IMR-90 (cell line): ENCODE results near the gene GSPT1.

Experiments used
- BHLHE40 ChIP-seq: fragments of 150-350 bp; IDR thresholded peaks from 2 replicates; pipeline ENCODE4 v1.6.1; 2016; ENCODE audit warnings: mild to moderate bottlenecking, low read depth, low read length
- CEBPB ChIP-seq: IDR thresholded peaks from 2 replicates; pipeline ENCODE4 v1.6.1; 2012; ENCODE audit warnings: low read depth, low read length, improper control_type of control experiment
- FOS ChIP-seq: fragments of 150-350 bp; IDR thresholded peaks from 2 replicates; pipeline ENCODE4 v1.6.1; 2016; ENCODE audit warnings: low read depth, low read length
- MAZ ChIP-seq: IDR thresholded peaks from 2 replicates; pipeline ENCODE4 v1.6.1; 2012; ENCODE audit warnings: low read depth, mild to moderate bottlenecking, low read length, improper control_type of control experiment, moderate library complexity, borderline replicate concordance
- MXI1 ChIP-seq: IDR thresholded peaks from 2 replicates; pipeline ENCODE4 v1.6.1; 2012; ENCODE audit warnings: low read depth, mild to moderate bottlenecking, low read length, moderate library complexity, borderline replicate concordance
- NFE2L2 ChIP-seq: fragments of 150-350 bp; IDR thresholded peaks from 2 replicates; pipeline ENCODE4 v1.6.1; 2016; ENCODE audit warnings: low read depth, mild to moderate bottlenecking, low read length
- POLR2A ChIP-seq: IDR thresholded peaks from 2 replicates; pipeline ENCODE4 v1.6.1; 2012; ENCODE audit warnings: mild to moderate bottlenecking, low read depth, low read length
- RAD21 ChIP-seq: IDR thresholded peaks from 2 replicates; pipeline ENCODE4 v1.6.1; 2012; ENCODE audit warnings: low read length, improper control_type of control experiment
- RCOR1 ChIP-seq: IDR thresholded peaks from 2 replicates; pipeline ENCODE4 v1.6.1; 2012; ENCODE audit warnings: mild to moderate bottlenecking, low read length, improper control_type of control experiment; ENCODE audit not compliant: insufficient replicate concordance
- RFX5 ChIP-seq: IDR thresholded peaks from 2 replicates; pipeline ENCODE4 v1.8.0; 2012; ENCODE audit warnings: low read depth, mild to moderate bottlenecking, low read length, moderate library complexity
- TF ChIP-seq, protein P1 (sequence below): conservative IDR thresholded peaks from 2 replicates; pipeline ENCODE4 v1.5.1; 2012; ENCODE audit warnings: mild to moderate bottlenecking, low read depth, low read length, improper control_type of control experiment
- TF ChIP-seq, protein P2 (sequence below): fragments of 150-350 bp; IDR thresholded peaks from 2 replicates; pipeline ENCODE4 v1.6.1; 2017; ENCODE audit warnings: mild to moderate bottlenecking, antibody characterized with exemption, low read length, low read depth

DNA sequence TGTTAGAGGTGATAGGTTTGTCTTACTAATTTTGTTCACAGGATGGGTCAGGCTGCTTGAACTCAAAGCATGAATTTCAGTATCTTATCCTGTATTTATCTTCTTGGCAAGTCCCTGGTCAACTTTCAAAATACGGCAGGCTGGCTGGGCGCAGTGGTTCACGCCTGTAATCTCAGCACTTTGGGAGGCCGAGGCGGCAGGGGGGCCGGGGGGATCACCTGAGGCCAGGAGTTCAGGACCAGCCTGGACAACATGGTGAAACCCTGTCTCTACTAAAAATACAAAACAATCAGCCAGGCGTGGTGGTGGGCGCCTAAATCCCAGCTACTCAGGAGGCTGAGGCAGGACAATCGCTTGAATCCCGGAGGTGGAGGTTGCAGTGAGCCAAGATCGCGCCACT, 39.5 kb downstream of the GSPT1 start:
- TF ChIP-seq, protein P1, sequence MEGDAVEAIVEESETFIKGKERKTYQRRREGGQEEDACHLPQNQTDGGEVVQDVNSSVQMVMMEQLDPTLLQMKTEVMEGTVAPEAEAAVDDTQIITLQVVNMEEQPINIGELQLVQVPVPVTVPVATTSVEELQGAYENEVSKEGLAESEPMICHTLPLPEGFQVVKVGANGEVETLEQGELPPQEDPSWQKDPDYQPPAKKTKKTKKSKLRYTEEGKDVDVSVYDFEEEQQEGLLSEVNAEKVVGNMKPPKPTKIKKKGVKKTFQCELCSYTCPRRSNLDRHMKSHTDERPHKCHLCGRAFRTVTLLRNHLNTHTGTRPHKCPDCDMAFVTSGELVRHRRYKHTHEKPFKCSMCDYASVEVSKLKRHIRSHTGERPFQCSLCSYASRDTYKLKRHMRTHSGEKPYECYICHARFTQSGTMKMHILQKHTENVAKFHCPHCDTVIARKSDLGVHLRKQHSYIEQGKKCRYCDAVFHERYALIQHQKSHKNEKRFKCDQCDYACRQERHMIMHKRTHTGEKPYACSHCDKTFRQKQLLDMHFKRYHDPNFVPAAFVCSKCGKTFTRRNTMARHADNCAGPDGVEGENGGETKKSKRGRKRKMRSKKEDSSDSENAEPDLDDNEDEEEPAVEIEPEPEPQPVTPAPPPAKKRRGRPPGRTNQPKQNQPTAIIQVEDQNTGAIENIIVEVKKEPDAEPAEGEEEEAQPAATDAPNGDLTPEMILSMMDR, result no peak
- TF ChIP-seq BHLHE40 (no peak), CEBPB (no peak), MAZ (no peak), POLR2A (no peak), RAD21 (no peak), RCOR1 (no peak), NFE2L2 (no peak), FOS (no peak), MXI1 (no peak), RFX5 (no peak)
- TF ChIP-seq, protein P2, sequence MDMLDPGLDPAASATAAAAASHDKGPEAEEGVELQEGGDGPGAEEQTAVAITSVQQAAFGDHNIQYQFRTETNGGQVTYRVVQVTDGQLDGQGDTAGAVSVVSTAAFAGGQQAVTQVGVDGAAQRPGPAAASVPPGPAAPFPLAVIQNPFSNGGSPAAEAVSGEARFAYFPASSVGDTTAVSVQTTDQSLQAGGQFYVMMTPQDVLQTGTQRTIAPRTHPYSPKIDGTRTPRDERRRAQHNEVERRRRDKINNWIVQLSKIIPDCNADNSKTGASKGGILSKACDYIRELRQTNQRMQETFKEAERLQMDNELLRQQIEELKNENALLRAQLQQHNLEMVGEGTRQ, result no peak
